ENCODE data around the gene CLEC9A. TPM values are rescaled to one million over a fixed set of nuclear protein-coding genes. Genes with fewer than 3 reads are reported as not detected.
A peak's percentile ranks its signal among the peaks of the same experiment; 100 is the strongest.

Gene CLEC9A
- total and polyA plus RNA-seq, 2 donors (not counting 1 experiment from before 2014, with no cell fraction given) = not detected

GRCh38 chr12:10015450-10015849, 15.0 kb upstream of the CLEC9A start:
- Histone ChIP-seq H3K9me3 (ENCODE audit: control insufficient read depth, insufficient read depth, low read depth, low read length) (no peaks in the 10 kb centered on the region), H3K27me3 (ENCODE audit: control insufficient read depth, insufficient read depth, low read length) (no peaks in the 10 kb centered on the region), H3K79me2 (ENCODE audit: control insufficient read depth, insufficient read depth, low read length) (no peaks in the 10 kb centered on the region), H3K4me2 (ENCODE audit: extremely low read depth, insufficient read depth, low read length) (no peak overlapping the region), H3K9ac (ENCODE audit: insufficient read depth, low read length) (no peak overlapping the region), H3K36me3 (ENCODE audit: control insufficient read depth, insufficient read depth, low read length) (no peaks in the 10 kb centered on the region), H4K20me1 (ENCODE audit: control insufficient read depth, extremely low read depth, insufficient read depth, low read length) (no peaks in the 10 kb centered on the region), H3K4me3 (replicated peaks in 1 of 4; ENCODE audit: control extremely low read depth in 1 of 4, insufficient read depth in 1 of 4, low read depth in 3 of 4, low read length in 4 of 4) (no peak overlapping the region), H2AFZ (ENCODE audit: low read length) (no peak overlapping the region), H3K4me1 (ENCODE audit: control insufficient read depth, extremely low read depth, insufficient read depth, low read length) (no peaks in the 10 kb centered on the region), H3K27ac (ENCODE audit: insufficient read depth, low read length) (no peak overlapping the region)
- TF ChIP-seq EZH2 (IDR thresholded peaks at IDR 0.05; ENCODE audit: low read length, missing control alignments) = no peak
- no peak for TF ChIP-seq CTCF (conservative IDR thresholded peaks at IDR 0.05 in 1 of 2, IDR thresholded peaks at IDR 0.05 in 1 of 2; ENCODE audit: low read depth in 1 of 2, low read length in 2 of 2)
- DNase-seq (ENCODE audit: low read depth in 2 of 2) = no peak

- H2AFZ ChIP-seq (ENCODE audit: low read length) = no peak overlapping the region
- no peak overlapping the region for H3K9ac ChIP-seq (ENCODE audit: insufficient read depth, low read length)
- H3K9me3 ChIP-seq (ENCODE audit: control insufficient read depth, insufficient read depth, low read depth, low read length) = no peaks in the 10 kb centered on the region
- H3K36me3 ChIP-seq (ENCODE audit: control insufficient read depth, insufficient read depth, low read length) = no peaks in the 10 kb centered on the region
- DNase-seq (ENCODE audit: low read depth in 2 of 2) = peak; percentile 5 to 35
- no peak overlapping the region for H3K27ac ChIP-seq (ENCODE audit: insufficient read depth, low read length)
- TF ChIP-seq CTCF (conservative IDR thresholded peaks at IDR 0.05 in 1 of 2, IDR thresholded peaks at IDR 0.05 in 1 of 2; ENCODE audit: low read depth in 1 of 2, low read length in 2 of 2) (no peak), EZH2 (IDR thresholded peaks at IDR 0.05; ENCODE audit: low read length, missing control alignments) (no peak)
- no peaks in the 10 kb centered on the region for H3K4me1 ChIP-seq (ENCODE audit: control insufficient read depth, extremely low read depth, insufficient read depth, low read length)
- no peaks in the 10 kb centered on the region for H3K79me2 ChIP-seq (ENCODE audit: control insufficient read depth, insufficient read depth, low read length)
- H3K4me2 ChIP-seq (ENCODE audit: extremely low read depth, insufficient read depth, low read length) = no peak overlapping the region
- no peaks in the 10 kb centered on the region for H3K27me3 ChIP-seq (ENCODE audit: control insufficient read depth, insufficient read depth, low read length)
- no peak overlapping the region for H3K4me3 ChIP-seq (replicated peaks in 1 of 4; ENCODE audit: control extremely low read depth in 1 of 4, insufficient read depth in 1 of 4, low read depth in 3 of 4, low read length in 4 of 4)
- H4K20me1 ChIP-seq (ENCODE audit: control insufficient read depth, extremely low read depth, insufficient read depth, low read length) = no peaks in the 10 kb centered on the region
Observed at GRCh38 chr12:10016881-10017280, 13.6 kb upstream of the CLEC9A start.

GRCh38 chr12:10018386-10018785, 12.1 kb upstream of the CLEC9A start:
- peak in 1 of 2 donors; percentile 66 for DNase-seq (ENCODE audit: low read depth in 2 of 2)
- no peak overlapping the region for H3K9ac ChIP-seq (ENCODE audit: insufficient read depth, low read length)
- H3K36me3 ChIP-seq (ENCODE audit: control insufficient read depth, insufficient read depth, low read length) = no peaks in the 10 kb centered on the region
- H3K4me2 ChIP-seq (ENCODE audit: extremely low read depth, insufficient read depth, low read length) = no peak overlapping the region
- no peaks in the 10 kb centered on the region for H4K20me1 ChIP-seq (ENCODE audit: control insufficient read depth, extremely low read depth, insufficient read depth, low read length)
- H3K4me3 ChIP-seq (replicated peaks in 1 of 4; ENCODE audit: control extremely low read depth in 1 of 4, insufficient read depth in 1 of 4, low read depth in 3 of 4, low read length in 4 of 4) = no peak overlapping the region
- no peaks in the 10 kb centered on the region for H3K27me3 ChIP-seq (ENCODE audit: control insufficient read depth, insufficient read depth, low read length)
- no peak overlapping the region for H3K27ac ChIP-seq (ENCODE audit: insufficient read depth, low read length)
- H3K9me3 ChIP-seq (ENCODE audit: control insufficient read depth, insufficient read depth, low read depth, low read length) = no peaks in the 10 kb centered on the region
- TF ChIP-seq EZH2 (IDR thresholded peaks at IDR 0.05; ENCODE audit: low read length, missing control alignments) = no peak
- TF ChIP-seq CTCF (conservative IDR thresholded peaks at IDR 0.05 in 1 of 2, IDR thresholded peaks at IDR 0.05 in 1 of 2; ENCODE audit: low read depth in 1 of 2, low read length in 2 of 2) = no peak
- H3K79me2 ChIP-seq (ENCODE audit: control insufficient read depth, insufficient read depth, low read length) = no peaks in the 10 kb centered on the region
- no peak overlapping the region for H2AFZ ChIP-seq (ENCODE audit: low read length)
- no peaks in the 10 kb centered on the region for H3K4me1 ChIP-seq (ENCODE audit: control insufficient read depth, extremely low read depth, insufficient read depth, low read length)
